ENCODE results near the gene SACS.

DNA sequence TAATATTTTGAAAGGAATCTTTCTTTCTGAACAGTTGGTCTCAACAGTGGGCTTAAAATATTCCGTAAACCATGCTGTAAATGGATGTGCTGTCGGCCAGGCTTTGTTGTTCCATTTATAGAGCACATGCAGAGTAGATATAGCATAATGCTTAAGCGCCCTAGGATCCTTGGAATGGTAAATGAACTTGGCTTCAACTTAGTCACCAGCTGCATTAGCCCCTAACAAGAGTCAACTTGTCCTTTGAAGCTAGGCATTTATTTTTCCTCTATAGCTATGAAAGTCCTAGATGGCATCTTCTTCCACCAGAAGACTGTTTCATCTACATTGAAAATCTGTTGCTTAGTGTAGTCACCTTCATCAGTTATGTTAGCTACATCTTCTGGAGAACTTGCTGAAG lies 47.6 kb downstream of the SACS start:
- TF ChIP-seq, protein P1, sequence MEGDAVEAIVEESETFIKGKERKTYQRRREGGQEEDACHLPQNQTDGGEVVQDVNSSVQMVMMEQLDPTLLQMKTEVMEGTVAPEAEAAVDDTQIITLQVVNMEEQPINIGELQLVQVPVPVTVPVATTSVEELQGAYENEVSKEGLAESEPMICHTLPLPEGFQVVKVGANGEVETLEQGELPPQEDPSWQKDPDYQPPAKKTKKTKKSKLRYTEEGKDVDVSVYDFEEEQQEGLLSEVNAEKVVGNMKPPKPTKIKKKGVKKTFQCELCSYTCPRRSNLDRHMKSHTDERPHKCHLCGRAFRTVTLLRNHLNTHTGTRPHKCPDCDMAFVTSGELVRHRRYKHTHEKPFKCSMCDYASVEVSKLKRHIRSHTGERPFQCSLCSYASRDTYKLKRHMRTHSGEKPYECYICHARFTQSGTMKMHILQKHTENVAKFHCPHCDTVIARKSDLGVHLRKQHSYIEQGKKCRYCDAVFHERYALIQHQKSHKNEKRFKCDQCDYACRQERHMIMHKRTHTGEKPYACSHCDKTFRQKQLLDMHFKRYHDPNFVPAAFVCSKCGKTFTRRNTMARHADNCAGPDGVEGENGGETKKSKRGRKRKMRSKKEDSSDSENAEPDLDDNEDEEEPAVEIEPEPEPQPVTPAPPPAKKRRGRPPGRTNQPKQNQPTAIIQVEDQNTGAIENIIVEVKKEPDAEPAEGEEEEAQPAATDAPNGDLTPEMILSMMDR (IDR thresholded peaks at IDR 0.05), result no peak
- TF ChIP-seq POLR2A (IDR thresholded peaks at IDR 0.05), result no peak
